GM23338 (cell line): ENCODE measurements around the gene JHY. TPM values are rescaled to one million over a fixed set of nuclear protein-coding genes. Genes with fewer than 3 reads are reported as not detected.

ENCODE experiments used
- ATAC-seq: fragments of 200-7000 bp; cut with Tn5 transposase; 3 replicates; pipeline ENCODE4 v1.9.1; 2020
- DNase-seq: peaks from one replicate; pipeline ENCODE4 v3.0.0-alpha.2; 2015; ENCODE audit warnings: low spot score
- H2AFZ ChIP-seq: fragments of 200-600 bp; sonication (generic); 2 replicates; pipeline ENCODE4 v1.8.0; 2016; ENCODE audit warnings: antibody characterized with exemption, mild to moderate bottlenecking, moderate library complexity
- H3F3A ChIP-seq: fragments of 200-600 bp; sonication (generic); replicated peaks from 2 replicates; pipeline ENCODE4 v1.8.0; 2017; ENCODE audit warnings: antibody characterized with exemption, mixed run types, low read depth
- H3K27ac ChIP-seq: fragments of 200-600 bp; sonication (generic); 2 replicates; pipeline ENCODE4 v1.6.1; 2016; ENCODE audit warnings: low read depth
- H3K27me3 ChIP-seq: fragments of 200-600 bp; sonication (generic); 2 replicates; pipeline ENCODE4 v1.8.0; 2016; ENCODE audit warnings: mild to moderate bottlenecking, mixed run types, moderate library complexity; ENCODE audit not compliant: insufficient read depth
- H3K36me3 ChIP-seq: fragments of 200-600 bp; sonication (generic); 2 replicates; pipeline ENCODE4 v1.8.0; 2016; ENCODE audit warnings: mild to moderate bottlenecking; ENCODE audit not compliant: insufficient read depth
- H3K4me1 ChIP-seq: fragments of 200-600 bp; sonication (generic); 2 replicates; pipeline ENCODE4 v1.8.0; 2016; ENCODE audit warnings: mild to moderate bottlenecking, moderate library complexity; ENCODE audit not compliant: insufficient read depth
- H3K4me2 ChIP-seq: fragments of 200-600 bp; sonication (generic); 2 replicates; pipeline ENCODE4 v1.7.1; 2017; ENCODE audit warnings: mixed run types
- H3K4me3 ChIP-seq: fragments of 200-600 bp; sonication (generic); 2 replicates; pipeline ENCODE4 v1.6.1; 2016; ENCODE audit warnings: mixed run types
- H3K79me2 ChIP-seq: fragments of 200-600 bp; sonication (generic); replicated peaks from 2 replicates; pipeline ENCODE4 v1.8.0; 2017; ENCODE audit warnings: mild to moderate bottlenecking; ENCODE audit not compliant: insufficient read depth
- H3K9me2 ChIP-seq: fragments of 200-600 bp; sonication (generic); 2 replicates; pipeline ENCODE4 v1.8.0; 2017; ENCODE audit not compliant: insufficient read depth
- H4K20me1 ChIP-seq: fragments of 200-600 bp; sonication (generic); replicated peaks from 2 replicates; pipeline ENCODE4 v1.8.0; 2017; ENCODE audit warnings: mild to moderate bottlenecking; ENCODE audit not compliant: insufficient read depth
- H3K27ac Mint-ChIP-seq: 2 replicates; pipeline ENCODE4 v1.8.0; 2020; ENCODE audit warnings: inconsistent platforms, mild to moderate bottlenecking, moderate library complexity, mixed read lengths
- H3K27me3 Mint-ChIP-seq: 3 replicates; pipeline ENCODE4 v1.8.0; 2022; ENCODE audit warnings: low read depth, mild to moderate bottlenecking, moderate library complexity, mixed read lengths, inconsistent platforms; ENCODE audit not compliant: insufficient read depth, poor library complexity
- H3K36me3 Mint-ChIP-seq: 3 replicates; pipeline ENCODE4 v1.8.0; 2021; ENCODE audit warnings: low read depth, mild to moderate bottlenecking, inconsistent platforms, moderate library complexity, mixed read lengths
- H3K4me1 Mint-ChIP-seq: 3 replicates; pipeline ENCODE4 v1.8.0; 2020; ENCODE audit warnings: mild to moderate bottlenecking, inconsistent platforms, mixed read lengths
- H3K4me3 Mint-ChIP-seq: 3 replicates; pipeline ENCODE4 v1.8.0; 2021; ENCODE audit warnings: moderate library complexity, mild to moderate bottlenecking, inconsistent platforms, mixed read lengths
- H3K9me3 Mint-ChIP-seq: 3 replicates; pipeline ENCODE4 v1.8.0; 2020; ENCODE audit warnings: moderate library complexity, mild to moderate bottlenecking, inconsistent platforms, mixed read lengths
- CREB1 ChIP-seq: fragments of 250-450 bp; sonication (Bioruptor Pico); IDR thresholded peaks from 2 replicates; pipeline ENCODE4 v1.5.0; 2020; ENCODE audit warnings: low read depth, mild to moderate bottlenecking, moderate library complexity
- CTCF ChIP-seq, 2 experiments: fragments of 200-600 bp in 1 of 2; sonication (generic) in 1 of 2; conservative IDR thresholded peaks; 2 replicates each; pipeline versions ENCODE4 v1.5.1 to v1.6.1; 2016 to 2017; ENCODE audit warnings: antibody characterized with exemption in 2 of 2, low read depth in 2 of 2, mild to moderate bottlenecking in 2 of 2, moderate library complexity in 1 of 2
- ETS1 ChIP-seq: IDR thresholded peaks from 2 replicates; pipeline ENCODE4 v1.6.1; 2016; ENCODE audit warnings: antibody characterized with exemption
- EZH2 ChIP-seq: fragments of 200-600 bp; sonication (generic); IDR thresholded peaks from one replicate; pipeline ENCODE4 v1.8.0; 2017; ENCODE audit warnings: antibody characterized with exemption, mild to moderate bottlenecking, low read depth; ENCODE audit not compliant: unreplicated experiment
- EZH2phosphoT487 ChIP-seq: fragments of 200-600 bp; sonication (generic); IDR thresholded peaks from one replicate; pipeline ENCODE4 v1.8.1; 2018; ENCODE audit warnings: antibody characterized with exemption; ENCODE audit not compliant: unreplicated experiment
- REST ChIP-seq: IDR thresholded peaks from one replicate; pipeline ENCODE4 v1.6.1; 2018; ENCODE audit warnings: antibody characterized with exemption; ENCODE audit not compliant: unreplicated experiment
- STAT1 ChIP-seq: IDR thresholded peaks from one replicate; pipeline ENCODE4 v1.6.1; 2016; ENCODE audit warnings: antibody characterized with exemption; ENCODE audit not compliant: unreplicated experiment
- ZNF114 ChIP-seq: fragments of 250-450 bp; sonication (Bioruptor Pico); IDR thresholded peaks from 2 replicates; pipeline ENCODE4 v1.5.0; 2020; ENCODE audit warnings: mild to moderate bottlenecking, moderate library complexity
- ZNF331 ChIP-seq: fragments of 250-450 bp; sonication (Bioruptor Pico); IDR thresholded peaks from 2 replicates; pipeline ENCODE4 v1.5.0; 2020; ENCODE audit warnings: low read depth, mild to moderate bottlenecking, moderate library complexity
- ZNF462 ChIP-seq: fragments of 250-450 bp; sonication (Bioruptor Pico); IDR thresholded peaks from 2 replicates; pipeline ENCODE4 v1.5.0; 2020; ENCODE audit warnings: mild to moderate bottlenecking, moderate library complexity
- long read RNA-seq: library from polyadenylated mRNA; unstranded; transcript quantifications from one replicate; pipeline ENCODE4 v2.0.0, GENCODE V29; 2020; ENCODE audit not compliant: unreplicated experiment
- polyA plus RNA-seq: library from polyadenylated mRNA; unstranded; fragments of >200 nt; fragmentation: Nextera tagmentation; extraction: Ambion mirVana; gene quantifications from 2 replicates; pipeline ENCODE4 v1.2.1, GENCODE V29; 2016
- total RNA-seq: library from RNA; depleted of rRNA; stranded (reverse); fragments of >200 nt; shearing (Covaris generic); gene quantifications from 2 replicates; pipeline ENCODE4 v1.2.3, GENCODE V29; 2014; rRNA removed

JHY gene
- total RNA-seq: 0.58 and 0.94 TPM in 2 replicates
- 0.63 and 0.97 TPM in 2 replicates for polyA plus RNA-seq
- long read RNA-seq: 0 reads

- Mint-ChIP-seq H3K27me3 (peaks cover 23% of the 10 kb centered on the region), H3K4me3 (peak within 1 kb of the TSS; percentile 81), H3K36me3 (no peaks in the 10 kb centered on the region), H3K9me3 (no peaks in the 10 kb centered on the region), H3K27ac (no peak within 1 kb of the TSS), H3K4me1 (peaks cover 29% of the 10 kb centered on the region)
- no peaks in the 10 kb centered on the region for H3K79me2 ChIP-seq
- TF ChIP-seq EZH2 (no peak), ZNF331 (CRISPR knock-in tag) (no peak), ZNF114 (no peak), REST (no peak), CREB1 (CRISPR knock-in tag) (no peak), EZH2phosphoT487 (no peak), CTCF (conservative IDR thresholded peaks at IDR 0.05; ENCODE audit: low read depth in 2 of 2) (no peak), STAT1 (no peak), ZNF462 (CRISPR knock-in tag) (no peak), ETS1 (no peak)
- H3K9me2 ChIP-seq: no peaks in the 10 kb centered on the region
- peak within 1 kb of the TSS; percentile 96 for H2AFZ ChIP-seq
- no peaks in the 10 kb centered on the region for H3K36me3 ChIP-seq
- peak within 1 kb of the TSS; percentile 74 for H3K4me2 ChIP-seq
- no peak within 1 kb of the TSS for H3K27ac ChIP-seq
- DNase-seq: peak; percentile 78
- H3F3A ChIP-seq: 0 out of 2 replicates have a peak, but pooled peaks cover 3% of the 10 kb centered on the region
- no peaks in the 10 kb centered on the region for H4K20me1 ChIP-seq
- peak within 1 kb of the TSS; percentile 64 for H3K4me3 ChIP-seq
- ATAC-seq: no peak; the same call in 2 of the 3 replicates
- peaks cover 9% of the 10 kb centered on the region for H3K4me1 ChIP-seq
- peaks cover 21% of the 10 kb centered on the region for H3K27me3 ChIP-seq
Observed at GRCh38 chr11:122882189-122882856, at the start of gene JHY. Gene JHY (plus strand): TSS chr11:122882759. CDS start chr11:122885850, 3,091 bp downstream.
